GM12873 (cell line): ENCODE measurements around the gene ADGRV1.

ENCODE experiments used
- CTCF ChIP-seq: IDR thresholded peaks from 2 replicates; pipeline ENCODE4 v1.5.1; 2012; ENCODE audit warnings: low read depth, mild to moderate bottlenecking, moderate library complexity, low read length, control low read depth; ENCODE audit not compliant: insufficient read depth; ENCODE audit errors: missing control alignments

ADGRV1 gene

DNA sequence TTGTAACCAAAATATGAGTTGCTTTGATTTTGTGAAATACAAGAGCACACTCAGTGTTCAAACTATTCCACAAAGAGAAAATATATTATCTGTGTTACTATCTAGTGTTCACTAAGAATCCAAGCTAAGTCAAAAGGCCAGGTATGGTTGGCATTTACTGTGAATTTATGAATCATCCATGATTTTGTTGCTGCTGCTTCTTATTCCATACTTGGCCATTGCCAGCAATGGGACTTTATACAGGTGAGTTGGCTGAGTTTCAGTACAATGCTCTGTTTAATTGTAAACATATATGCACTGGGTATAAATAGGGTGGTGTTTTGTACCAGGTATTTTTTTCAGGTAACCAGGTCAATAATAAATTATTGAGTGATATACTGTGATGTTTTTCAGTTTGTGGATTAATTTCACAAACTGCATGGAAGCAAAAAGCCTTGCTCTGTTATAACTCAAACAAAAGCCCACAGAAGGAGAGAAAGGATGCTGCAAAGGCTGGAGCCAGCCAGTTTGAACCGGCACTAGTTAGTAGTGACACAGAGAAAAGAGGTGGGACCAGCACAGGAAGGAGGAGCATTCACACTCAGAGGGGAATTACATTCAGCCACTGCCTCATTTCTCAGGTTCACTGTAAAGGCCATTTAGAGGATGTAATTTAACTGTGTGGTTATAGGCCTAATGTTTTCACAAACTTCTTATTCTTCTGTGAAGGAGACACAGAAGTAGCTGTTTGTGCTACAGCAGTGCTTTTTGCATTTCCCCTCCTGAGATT is 381.8 kb downstream of the ADGRV1 start:
- TF ChIP-seq CTCF, result no peak

DNA sequence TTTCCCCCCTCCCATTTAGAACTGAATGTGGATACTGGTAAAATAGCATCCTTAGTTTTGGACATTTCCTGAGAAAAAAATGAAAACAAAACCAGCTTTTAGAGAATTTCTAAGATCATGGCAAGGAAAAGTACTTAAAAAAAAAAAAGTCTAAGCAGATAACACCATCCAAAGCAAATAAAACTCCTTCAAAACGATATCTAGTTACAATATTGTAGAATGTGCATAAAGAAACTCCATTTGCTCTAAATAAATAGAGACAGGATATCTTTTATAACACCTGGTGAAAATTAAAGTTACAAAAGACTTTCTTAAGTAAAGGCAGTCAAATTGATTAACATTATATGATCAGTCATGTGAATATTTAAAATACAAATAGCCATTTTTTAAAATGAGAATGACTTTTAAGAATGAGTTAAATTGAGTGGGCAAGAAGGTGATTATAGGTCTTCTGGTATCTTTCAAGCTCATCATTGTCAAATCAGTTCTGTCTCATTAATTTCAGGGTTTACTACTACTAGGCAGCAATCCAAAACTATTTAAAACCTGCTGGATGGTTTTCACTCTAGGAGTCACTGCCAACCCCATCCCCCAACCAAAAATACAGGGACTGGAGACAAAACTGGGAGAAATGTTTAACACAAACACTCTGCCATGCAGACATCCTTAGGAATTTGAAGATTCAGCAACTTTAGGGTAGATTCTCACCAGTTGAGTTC is 382.6 kb downstream of the ADGRV1 start:
- TF ChIP-seq CTCF, result no peak

DNA sequence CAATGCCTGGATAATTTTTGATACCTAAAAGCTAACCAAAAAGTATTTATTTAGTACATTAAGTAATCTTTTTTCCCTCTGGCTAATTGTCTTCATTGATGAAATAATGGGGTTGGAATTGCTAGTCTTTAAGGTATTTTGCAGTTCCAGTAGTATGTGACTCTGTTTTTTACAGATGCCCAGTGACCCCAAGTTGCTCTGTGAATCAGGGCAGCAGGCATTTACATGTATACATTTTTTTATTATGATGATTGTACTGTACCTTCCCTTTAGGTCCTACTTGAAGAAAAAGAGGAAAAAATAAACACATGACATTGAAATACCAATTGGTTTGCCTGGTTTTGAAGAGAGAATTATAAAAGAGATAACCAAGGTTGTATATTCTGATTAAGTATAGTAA is 385.5 kb downstream of the ADGRV1 start:
- TF ChIP-seq CTCF, result no peak

DNA sequence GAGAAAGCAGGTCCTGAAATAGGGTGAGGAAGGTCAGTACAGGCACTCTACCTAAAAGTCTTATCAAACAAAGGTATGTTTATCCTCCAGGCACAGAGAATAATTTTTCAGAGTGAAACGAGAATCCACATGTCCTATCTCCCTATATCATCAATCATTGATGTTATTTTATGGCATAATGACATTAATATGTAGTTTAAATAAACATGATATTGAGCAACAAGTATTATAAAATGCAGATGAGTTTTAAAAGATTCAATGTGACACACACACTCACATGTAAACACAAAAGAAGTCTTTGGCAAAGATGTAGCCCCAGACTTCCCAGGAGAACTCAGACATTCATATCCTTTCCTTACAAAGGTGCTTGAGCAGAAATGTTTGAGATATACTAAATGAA is 389.1 kb downstream of the ADGRV1 start:
- no peak for TF ChIP-seq CTCF

- no peak for TF ChIP-seq CTCF
Measured at GRCh38 chr5:90948969-90949368, 390.4 kb downstream of the ADGRV1 start.

- no peak for TF ChIP-seq CTCF
Measured at GRCh38 chr5:90949469-90950358, 391.1 kb downstream of the ADGRV1 start.
